HFF-Myc (cell line): ENCODE data around the gene UGT1A3.

Experiments used
- DNase-seq: peaks from one replicate; pipeline ENCODE4 v3.0.0-alpha.2; 2011; ENCODE audit warnings: low read depth; ENCODE audit errors: extremely low read depth
- H3K4me3 ChIP-seq: replicated peaks from 2 replicates; pipeline ENCODE4 v1.5.1; 2011; ENCODE audit warnings: low read depth, mild to moderate bottlenecking, control low read depth, low read length
- CTCF ChIP-seq: IDR thresholded peaks from 2 replicates; pipeline ENCODE4 v1.5.1; 2012; ENCODE audit warnings: mild to moderate bottlenecking, low read depth, low read length, control low read depth; ENCODE audit errors: missing control alignments

UGT1A3 gene

DNA sequence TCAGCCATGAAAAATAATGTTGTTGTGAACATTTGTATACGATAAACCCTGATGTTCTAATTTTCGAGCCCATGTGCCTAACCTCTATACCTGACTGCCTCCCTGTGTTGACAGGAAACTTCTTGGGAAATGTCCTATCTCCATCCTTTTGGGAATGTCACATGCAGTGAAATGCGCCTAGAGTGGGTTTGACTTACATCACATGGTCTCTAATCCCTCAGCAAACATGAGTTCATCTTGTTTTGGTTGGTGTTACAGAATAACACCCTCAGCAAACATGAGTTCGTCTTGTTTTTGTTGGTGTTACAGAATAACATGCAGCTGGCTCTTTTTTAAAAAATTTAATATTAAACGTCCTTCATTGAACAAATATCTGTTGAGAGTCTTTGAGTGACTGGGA, 40.5 kb upstream of the UGT1A3 start:
- no peak overlapping the region for H3K4me3 ChIP-seq
- no peak for TF ChIP-seq CTCF
- DNase-seq = no peak

DNA sequence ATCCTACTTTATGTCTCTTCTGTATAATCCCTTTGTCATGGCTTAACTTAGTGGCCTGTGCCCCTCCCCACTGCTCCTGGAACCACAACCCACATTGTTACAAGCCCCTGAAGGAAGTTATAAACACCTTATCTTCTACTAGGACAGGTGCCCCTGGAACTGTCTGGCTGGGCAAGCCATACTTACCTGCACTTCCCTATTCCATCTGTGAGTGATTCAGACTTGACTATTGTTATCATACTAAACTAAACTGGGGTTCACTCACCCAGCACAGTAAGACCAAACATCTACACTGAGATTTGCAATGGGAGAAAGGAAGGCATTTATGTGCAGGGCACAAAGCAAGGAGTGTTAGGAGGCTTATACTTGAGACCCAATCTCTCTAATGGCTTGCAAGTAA, 39.8 kb upstream of the UGT1A3 start:
- no peak overlapping the region for H3K4me3 ChIP-seq
- TF ChIP-seq CTCF = no peak
- DNase-seq = no peak

GRCh38 chr2:233689501-233689900, 39.3 kb upstream of the UGT1A3 start:
- H3K4me3 ChIP-seq = no peak overlapping the region
- TF ChIP-seq CTCF = no peak
- no peak for DNase-seq

DNA sequence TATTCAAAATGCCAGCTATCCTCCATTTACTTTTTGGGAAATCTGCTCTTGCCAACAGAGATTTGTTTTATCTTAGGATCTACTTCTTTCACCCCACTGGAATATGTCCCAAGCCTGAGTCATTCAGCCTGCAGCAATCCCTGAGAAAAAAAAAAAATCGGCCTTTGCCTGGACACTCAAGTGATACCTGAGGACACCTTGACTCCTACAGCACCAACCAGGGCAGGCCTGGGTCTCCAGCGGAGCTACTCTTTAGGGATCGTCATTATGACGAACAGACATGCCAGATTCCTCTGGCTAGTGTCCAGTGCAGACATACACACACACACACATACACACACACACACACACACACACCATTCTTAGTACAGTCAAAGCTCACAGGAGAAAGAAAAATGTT, 38.4 kb upstream of the UGT1A3 start:
- no peak for DNase-seq
- no peak for TF ChIP-seq CTCF
- H3K4me3 ChIP-seq = no peak overlapping the region

GRCh38 chr2:233691443-233692433, 37.1 kb upstream of the UGT1A3 start:
- DNase-seq = no peak
- TF ChIP-seq CTCF = no peak
- no peak overlapping the region for H3K4me3 ChIP-seq

DNA sequence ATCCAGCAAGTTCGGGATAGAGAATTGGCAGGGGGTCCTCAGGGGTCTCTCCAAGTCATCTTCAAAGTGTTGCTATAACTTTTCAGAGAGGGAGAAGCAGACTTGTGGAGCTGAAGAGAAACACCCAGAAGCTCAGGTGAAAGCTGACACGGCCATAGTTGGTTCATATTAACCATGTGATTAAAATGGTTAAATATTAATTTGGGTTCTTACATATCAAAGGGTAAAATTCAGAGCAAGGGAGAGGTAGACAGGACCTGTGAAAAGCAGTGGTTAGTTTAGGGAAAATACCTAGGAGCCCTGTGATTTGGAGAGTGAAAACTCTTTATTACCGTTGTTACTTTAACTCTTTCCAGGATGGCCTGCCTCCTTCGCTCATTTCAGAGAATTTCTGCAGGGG, 36.2 kb upstream of the UGT1A3 start, which contains the start of gene UGT1A6:
Gene UGT1A6, plus strand, starts transcription at position 243 of the 400 bp plus-strand sequence. Its CDS starts 115 bp downstream, at position 358.
- no peak for DNase-seq
- no peak within 1 kb of the TSS for H3K4me3 ChIP-seq
- TF ChIP-seq CTCF = no peak
